Stimulated activated CD4-positive, alpha-beta T cell treated with anti-CD3 and anti-CD28 coated beads, TNF-alpha, amount 100 ng/mL, for 48 hours (primary cell): Measurements from ENCODE around the gene RNU1-1.
"Not testable (repeated sequence)": the region's sequence is repeated elsewhere in the genome, so short reads cannot be mapped to it uniquely, and the experiment has no call there.

ENCODE experiments used
- DNase-seq, 3 donors: peaks; one replicate each; pipeline ENCODE4 v3.0.0-alpha.2; 2020; ENCODE audit warnings: low read depth in 3 of 3

The RNU1-1 gene

DNA sequence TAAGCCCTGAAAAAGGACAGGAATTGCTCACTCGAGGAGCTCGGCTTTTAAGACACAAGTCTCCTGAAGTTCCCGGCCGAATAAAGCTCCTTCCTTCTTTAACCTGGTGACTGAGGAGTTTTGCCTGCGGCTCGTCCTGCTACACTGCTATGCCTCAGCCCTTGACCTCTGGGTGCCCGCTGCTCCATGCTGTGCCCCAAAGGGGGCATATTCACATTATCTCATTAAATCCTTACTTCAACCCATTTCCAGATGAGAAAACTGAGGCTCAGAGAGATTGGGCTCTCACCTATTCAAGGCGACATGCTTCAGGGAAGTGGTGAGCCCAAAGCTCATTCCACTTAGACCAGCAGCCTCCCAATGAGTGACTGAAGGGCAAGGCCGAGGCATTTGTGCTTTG, 20.4 kb downstream of the RNU1-1 start:
- DNase-seq = not testable (repeated sequence)

GRCh38 chr1:16492937-16493336, 21.1 kb downstream of the RNU1-1 start:
- peak in 1 of 3 donors; percentile 18 for DNase-seq

DNA sequence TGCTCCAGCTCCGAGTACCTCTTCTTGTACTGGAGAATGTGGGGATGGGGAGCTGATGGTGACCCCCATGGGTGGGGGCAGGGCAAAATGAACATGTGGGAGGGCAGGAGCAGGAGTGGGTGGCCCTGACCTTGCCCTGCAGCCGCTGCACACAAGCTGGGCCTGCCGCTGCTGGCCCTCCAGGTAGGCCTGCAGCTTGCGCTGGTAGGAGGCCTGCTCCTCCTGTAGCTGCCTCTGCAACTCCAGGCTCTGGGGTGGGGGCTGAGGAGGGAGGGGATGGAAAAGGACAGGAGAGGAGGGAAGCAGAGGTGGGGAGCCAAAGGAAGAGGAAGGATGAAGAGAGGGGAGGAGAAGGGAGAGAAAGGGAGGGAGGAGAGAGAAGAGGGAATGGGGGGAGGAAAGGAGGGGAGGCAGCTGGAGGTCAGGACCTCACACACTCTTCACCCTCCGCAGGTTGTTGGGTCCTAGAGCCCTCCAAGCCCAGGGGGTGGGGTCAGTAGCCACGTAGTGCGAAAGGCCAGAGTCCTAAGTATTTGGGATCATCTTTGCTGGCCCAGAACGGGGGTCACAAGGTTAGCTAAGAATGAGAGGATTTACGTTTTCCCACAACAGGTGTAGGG, 22.9 kb downstream of the RNU1-1 start:
- no peak for DNase-seq

- DNase-seq = not testable (repeated sequence)
Measured at GRCh38 chr1:16489195-16489880, 24.7 kb downstream of the RNU1-1 start.

GRCh38 chr1:16487011-16487410, 27.1 kb downstream of the RNU1-1 start:
- not testable (repeated sequence) for DNase-seq

- not testable (repeated sequence) for DNase-seq
Measured at GRCh38 chr1:16486316-16486715, 27.8 kb downstream of the RNU1-1 start.

- DNase-seq = no peak
Measured at GRCh38 chr1:16484931-16485330, 29.2 kb downstream of the RNU1-1 start.

- DNase-seq = no peak
Measured at GRCh38 chr1:16484501-16484835, 29.6 kb downstream of the RNU1-1 start.

GRCh38 chr1:16483639-16484500, 30.2 kb downstream of the RNU1-1 start:
- DNase-seq = not testable (repeated sequence)

DNA sequence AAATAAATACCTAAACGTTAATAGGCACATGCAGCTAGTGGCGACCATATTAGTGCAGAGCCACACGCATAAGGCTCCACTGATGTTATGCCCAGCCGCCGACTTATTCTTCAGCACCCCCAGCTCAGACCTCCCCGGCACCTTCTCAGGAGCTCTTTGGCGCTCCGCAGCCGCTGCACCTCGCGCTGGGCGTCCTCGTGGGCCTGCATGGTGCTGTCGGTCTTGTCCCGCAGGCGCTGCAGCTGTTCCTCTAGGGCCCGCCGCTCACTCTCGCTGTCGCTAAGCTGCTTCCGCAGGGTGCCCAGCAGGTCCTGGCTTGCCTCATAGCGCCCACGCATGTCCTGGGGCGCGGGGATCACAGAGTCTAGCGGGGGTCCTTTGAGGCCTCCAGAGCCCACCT, 30.9 kb downstream of the RNU1-1 start:
- DNase-seq = not testable (repeated sequence)

GRCh38 chr1:16478091-16478490, 36.0 kb downstream of the RNU1-1 start:
- DNase-seq = no peak

GRCh38 chr1:16475771-16476770, 38.0 kb downstream of the RNU1-1 start:
- not testable (repeated sequence) for DNase-seq

GRCh38 chr1:16474891-16475290, 39.2 kb downstream of the RNU1-1 start:
- DNase-seq = not testable (repeated sequence)

- no peak for DNase-seq
Measured at GRCh38 chr1:16474166-16474800, 39.8 kb downstream of the RNU1-1 start.

GRCh38 chr1:16468558-16468957, 45.5 kb downstream of the RNU1-1 start:
- DNase-seq = no peak

DNA sequence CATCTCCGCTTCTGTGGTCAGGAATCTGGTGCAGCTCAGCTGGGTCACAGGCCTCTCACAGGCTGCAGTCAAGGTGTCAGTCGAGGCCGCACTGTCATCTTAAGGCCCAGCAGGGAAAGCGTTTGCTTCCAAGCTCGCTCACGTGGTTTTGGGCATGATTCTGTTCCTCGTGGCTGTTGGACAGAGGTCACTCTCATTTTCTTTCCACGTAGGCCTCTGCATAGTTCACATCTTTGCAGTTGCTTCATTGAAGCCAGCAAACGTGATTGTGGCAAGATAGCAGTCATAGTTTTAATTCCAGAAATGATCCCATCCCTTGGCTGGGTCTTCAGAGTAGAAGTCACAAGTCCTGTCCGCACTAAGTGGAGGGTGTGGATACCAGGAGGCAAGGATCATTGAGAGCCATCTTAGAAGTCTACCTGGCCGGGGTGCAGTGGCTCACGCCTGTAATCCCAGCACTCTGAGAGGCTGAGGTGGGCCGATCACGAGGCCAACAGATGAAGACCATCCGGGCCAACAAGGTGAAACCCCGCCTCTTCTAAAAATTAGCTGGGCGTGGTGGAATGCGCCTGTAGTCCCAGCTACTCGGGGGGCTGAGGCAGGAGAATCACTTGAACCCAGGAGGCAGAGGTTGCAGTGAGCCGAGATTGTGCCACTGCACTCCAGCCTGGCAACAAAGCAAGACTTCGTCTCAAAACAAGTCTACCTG, 49.0 kb downstream of the RNU1-1 start:
- DNase-seq = no peak
